Lung (tissue), 12 donors: Measurements from ENCODE around the gene FLNB. TPM values are rescaled to one million over a fixed set of nuclear protein-coding genes. Genes with fewer than 3 reads are reported as not detected.

Source experiments
- ATAC-seq: fragments of 200-7000 bp; cut with Tn5 transposase; one replicate; pipeline ENCODE4 v1.9.1; 2020; ENCODE audit warnings: moderate number of reproducible peaks; ENCODE audit not compliant: insufficient read depth, low FRiP score
- DNase-seq, 3 donors: peaks; one replicate each; pipeline ENCODE4 v3.0.0-alpha.2; 2013 to 2017
- H3K27ac ChIP-seq, 2 donors: one replicate each; pipeline ENCODE4 v1.5.1; 2013; ENCODE audit warnings: mild to moderate bottlenecking in 2 of 2, moderate library complexity in 2 of 2, control low read depth in 1 of 2, inconsistent platforms in 1 of 2, low read depth in 1 of 2, low read length in 1 of 2
- H3K27me3 ChIP-seq, 3 donors: one replicate each; pipeline ENCODE4 v1.5.1; 2013; ENCODE audit warnings: low read length in 2 of 3; ENCODE audit not compliant: control insufficient read depth in 3 of 3, insufficient read depth in 3 of 3
- H3K36me3 ChIP-seq, 4 donors: one replicate each; pipeline ENCODE4 v1.5.1; 2013; ENCODE audit warnings: low read length in 4 of 4, mild to moderate bottlenecking in 1 of 4, moderate library complexity in 1 of 4; ENCODE audit not compliant: control insufficient read depth in 4 of 4, insufficient read depth in 4 of 4
- H3K4me1 ChIP-seq, 5 donors: one replicate each; pipeline ENCODE4 v1.5.1; 2013; ENCODE audit warnings: low read length in 5 of 5, mild to moderate bottlenecking in 2 of 5, moderate library complexity in 1 of 5; ENCODE audit not compliant: control insufficient read depth in 5 of 5, insufficient read depth in 5 of 5
- H3K4me3 ChIP-seq: one replicate; pipeline ENCODE4 v1.5.1; 2013; ENCODE audit warnings: mild to moderate bottlenecking, control low read depth, moderate library complexity
- H3K9ac ChIP-seq, 2 donors: one replicate each; pipeline ENCODE4 v1.5.1; 2013; ENCODE audit warnings: low read length in 2 of 2, control low read depth in 1 of 2; ENCODE audit not compliant: insufficient read depth in 1 of 2
- H3K9me3 ChIP-seq, 4 donors: one replicate each; pipeline ENCODE4 v1.5.1; 2013; ENCODE audit warnings: low read length in 3 of 4, mild to moderate bottlenecking in 1 of 4, moderate library complexity in 1 of 4; ENCODE audit not compliant: control insufficient read depth in 4 of 4, insufficient read depth in 3 of 4
- CTCF ChIP-seq: IDR thresholded peaks from 2 replicates; pipeline ENCODE4 v1.5.1; 2012; ENCODE audit warnings: mild to moderate bottlenecking; ENCODE audit errors: control extremely low read depth, extremely low read depth
- WGBS, 2 donors: extraction: QIAGEN DNeasy Blood & Tissue Kit; methylation state at CpG; one replicate each; pipeline ENCODE4 v1.1.7; 2013; 5-methylcytosine and 5-hydroxymethylcytosine counted together
- polyA plus RNA-seq, 2 donors: library from polyadenylated mRNA; stranded (reverse); fragments of 200-250 nt; gene quantifications; one replicate each; pipeline ENCODE4 v1.2.1, GENCODE V29; 2013
- total RNA-seq, 2 donors: library from RNA; depleted of rRNA in 1 of 2; stranded (reverse); fragments of >200 nt in 1 of 2; gene quantifications; one replicate each; pipeline ENCODE4 v1.2.1, GENCODE V29; 2014 to 2021
- donor health status: control.
- donor health status: control.
- donor health status: Bipolar disorder and iron deficiency.
- donor health status: healthy.
- donor health status: DM: yes; HTN: yes; CAD: no.

FLNB gene
- total and polyA plus RNA-seq, 4 donors: 32.4 to 122 (median 93.7) TPM

- no peak overlapping the region for H3K4me3 ChIP-seq
- H3K9me3 ChIP-seq: no peaks in the 10 kb centered on the region
- H3K27ac ChIP-seq: no peak overlapping the region
- no peak overlapping the region for H3K9ac ChIP-seq
- WGBS, 2 donors: 74 to 88% methylated on average over 6 of the region's 6 CpGs
- peaks cover 0 to 16% (median 9%) of the 10 kb centered on the region in 5 donors for H3K4me1 ChIP-seq
- no peak for TF ChIP-seq CTCF
- ATAC-seq: no peak
- no peaks in the 10 kb centered on the region for H3K36me3 ChIP-seq
- H3K27me3 ChIP-seq: no peaks in the 10 kb centered on the region
- DNase-seq: no peak
These were observed 1.6 kb upstream of the FLNB start for GRCh38 chr3:58006661-58007060.

- peak in 1 of 3 donors; percentile 15 for DNase-seq
- H3K27me3 ChIP-seq: no peaks in the 10 kb centered on the region
- peak overlapping the region; percentile 47 to 78 for H3K27ac ChIP-seq
- H3K9ac ChIP-seq: peak overlapping the region; percentile 4 to 46
- no peak for TF ChIP-seq CTCF
- ATAC-seq: peak; percentile 20
- 10 to 15% methylated on average over 32 to 33 of the region's 33 CpGs for WGBS, 2 donors
- peak overlapping the region; percentile 88 for H3K4me3 ChIP-seq
- no peaks in the 10 kb centered on the region for H3K36me3 ChIP-seq
- peaks cover 0 to 20% (median 15%) of the 10 kb centered on the region in 5 donors for H3K4me1 ChIP-seq
- H3K9me3 ChIP-seq: no peaks in the 10 kb centered on the region
These were observed 965 bp downstream of the FLNB start for GRCh38 chr3:58009026-58009748.

- peaks cover 0 to 23% (median 18%) of the 10 kb centered on the region in 5 donors for H3K4me1 ChIP-seq
- no peak for ATAC-seq
- H3K9ac ChIP-seq: peak overlapping the region; percentile 4 to 46
These were observed 1.7 kb downstream of the FLNB start for GRCh38 chr3:58009749-58010535.

More at GRCh38 chr3:58009749-58010535, 1.7 kb downstream of the FLNB start:
- H3K27me3 ChIP-seq: no peaks in the 10 kb centered on the region
- WGBS, 2 donors: 52 to 68% methylated on average over 6 of the region's 6 CpGs
- TF ChIP-seq CTCF: no peak
- peak in 1 of 3 donors; percentile 37 for DNase-seq
- peak overlapping the region; percentile 88 for H3K4me3 ChIP-seq
- no peaks in the 10 kb centered on the region for H3K9me3 ChIP-seq
- H3K27ac ChIP-seq: peak overlapping the region; percentile 47 to 78
- no peaks in the 10 kb centered on the region for H3K36me3 ChIP-seq
